HG03039 (cell line): ENCODE data around the gene PRR15.
"Not testable (repeated sequence)": the region's sequence is repeated elsewhere in the genome, so short reads cannot be mapped to it uniquely, and the experiment has no call there.

Source experiments
- ATAC-seq: cut with Tn5 transposase; IDR thresholded peaks from one replicate; pipeline ENCODE4 v1.9.1; 2021; ENCODE audit warnings: mild to moderate bottlenecking, moderate library complexity; ENCODE audit not compliant: unreplicated experiment

Gene PRR15

GRCh38 chr7:29563590-29564495 lies at the start of gene PRR15:
TSS of gene PRR15 (plus strand) at chr7:29563835. CDS start at chr7:29566330, 2,495 bp downstream.
- no peak for ATAC-seq

GRCh38 chr7:29516491-29516890 lies 47.1 kb upstream of the PRR15 start:
- ATAC-seq, result no peak

- no peak for ATAC-seq
These were observed 45.0 kb upstream of the PRR15 start for GRCh38 chr7:29518616-29519015.

- no peak for ATAC-seq
These were observed 39.9 kb upstream of the PRR15 start for GRCh38 chr7:29523728-29524127.

GRCh38 chr7:29527505-29528108 lies 36.0 kb upstream of the PRR15 start:
- ATAC-seq, result no peak

- not testable (repeated sequence) for ATAC-seq
These were observed 35.1 kb upstream of the PRR15 start for GRCh38 chr7:29528526-29528925.

GRCh38 chr7:29538389-29538788 lies 25.2 kb upstream of the PRR15 start:
- no peak for ATAC-seq

- no peak for ATAC-seq
These were observed 24.2 kb upstream of the PRR15 start for GRCh38 chr7:29539471-29539870.

GRCh38 chr7:29547421-29547820 lies 16.2 kb upstream of the PRR15 start:
- ATAC-seq, result no peak

- no peak for ATAC-seq
These were observed 14.8 kb upstream of the PRR15 start for GRCh38 chr7:29548823-29549222.

GRCh38 chr7:29552392-29552791 lies 11.2 kb upstream of the PRR15 start:
- ATAC-seq, result no peak

GRCh38 chr7:29555061-29555460 lies 8.6 kb upstream of the PRR15 start:
- ATAC-seq, result no peak

- no peak for ATAC-seq
These were observed 7.0 kb upstream of the PRR15 start for GRCh38 chr7:29556405-29557195.

- ATAC-seq, result no peak
These were observed 5.7 kb upstream of the PRR15 start for GRCh38 chr7:29557954-29558353.

GRCh38 chr7:29561271-29561670 lies 2.4 kb upstream of the PRR15 start:
- no peak for ATAC-seq

- ATAC-seq, result no peak
These were observed 1.3 kb upstream of the PRR15 start for GRCh38 chr7:29562307-29562706.

GRCh38 chr7:29564496-29565223 lies 1.0 kb downstream of the PRR15 start:
- ATAC-seq, result no peak

- ATAC-seq, result no peak
These were observed 1.6 kb downstream of the PRR15 start for GRCh38 chr7:29565224-29565630.

- ATAC-seq, result no peak
These were observed 2.0 kb downstream of the PRR15 start for GRCh38 chr7:29565634-29565981.

GRCh38 chr7:29565982-29566746 lies 2.5 kb downstream of the PRR15 start:
- ATAC-seq, result no peak
